K562 (cell line): ENCODE measurements around the gene SSH3. TPM values are rescaled to one million over a fixed set of nuclear protein-coding genes. Genes with fewer than 3 reads are reported as not detected.

Source experiments
- CHCHD3 ChIP-seq: fragments of 250-450 bp; sonication (Bioruptor Pico); IDR thresholded peaks from 2 replicates; pipeline ENCODE4 v2.1.2; 2022; ENCODE audit warnings: mild to moderate bottlenecking
- E4F1 ChIP-seq: fragments of 250-450 bp; sonication (Bioruptor Pico); IDR thresholded peaks from 2 replicates; pipeline ENCODE4 v1.5.0; 2021; ENCODE audit warnings: mild to moderate bottlenecking, borderline replicate concordance
- HOXB6 ChIP-seq: fragments of 250-450 bp; sonication (Bioruptor Pico); IDR thresholded peaks from 2 replicates; pipeline ENCODE4 v1.5.1; 2022; ENCODE audit warnings: mild to moderate bottlenecking, borderline replicate concordance
- ID3 ChIP-seq, 2 experiments: fragments of 250-450 bp in 1 of 2; fragments of 450-650 bp in 1 of 2; sonication (Bioruptor Pico) in 1 of 2; IDR thresholded peaks; 2 replicates each; pipeline versions ENCODE4 v1.6.1 to v1.8.0; 2016 to 2021; ENCODE audit warnings: mild to moderate bottlenecking in 2 of 2, moderate library complexity in 2 of 2, missing compliant biosample characterization in 1 of 2, missing genetic modification characterization in 1 of 2
- NFRKB ChIP-seq: fragments of 450-650 bp; IDR thresholded peaks from 2 replicates; pipeline ENCODE4 v1.6.1; 2016; ENCODE audit warnings: low read depth
- PHB2 ChIP-seq: fragments of 450-650 bp; IDR thresholded peaks from 2 replicates; pipeline ENCODE4 v1.6.1; 2017; ENCODE audit warnings: low read depth
- PKNOX1 ChIP-seq: fragments of 450-650 bp; IDR thresholded peaks from 2 replicates; pipeline ENCODE4 v1.6.1; 2016
- POLR2H ChIP-seq: IDR thresholded peaks from 2 replicates; pipeline ENCODE4 v1.6.1; 2016; ENCODE audit warnings: missing genetic modification characterization, low read depth, mild to moderate bottlenecking, control low read depth, missing compliant biosample characterization, moderate library complexity
- PTTG1 ChIP-seq: fragments of 450-650 bp; IDR thresholded peaks from 2 replicates; pipeline ENCODE4 v1.6.1; 2016; ENCODE audit warnings: low read depth, mild to moderate bottlenecking, missing genetic modification characterization, missing compliant biosample characterization
- PYGO2 ChIP-seq: fragments of 450-650 bp; IDR thresholded peaks from 2 replicates; pipeline ENCODE4 v1.6.1; 2016; ENCODE audit warnings: mild to moderate bottlenecking, missing genetic modification characterization, moderate library complexity, missing compliant biosample characterization
- RUNX1 ChIP-seq: sonication (generic); IDR thresholded peaks from 2 replicates; pipeline ENCODE4 v1.6.1; 2016; ENCODE audit warnings: antibody characterized with exemption, low read depth
- TAF1 ChIP-seq: IDR thresholded peaks from 2 replicates; pipeline ENCODE4 v1.6.1; 2011; ENCODE audit warnings: mild to moderate bottlenecking, low read length, moderate library complexity; ENCODE audit not compliant: insufficient read depth, control insufficient read depth, severe bottlenecking; ENCODE audit errors: extremely low read depth
- ZBTB9 ChIP-seq: fragments of 450-650 bp; formaldehyde crosslinking; IDR thresholded peaks from 2 replicates; pipeline ENCODE4 v1.4.0; 2020; ENCODE audit warnings: mild to moderate bottlenecking, moderate library complexity
- ZC3H8 ChIP-seq: fragments of 450-650 bp; IDR thresholded peaks from 2 replicates; pipeline ENCODE4 v1.6.1; 2017
- ZFX ChIP-seq: sonication (generic); formaldehyde crosslinking; IDR thresholded peaks from 2 replicates; pipeline ENCODE4 v1.8.0; 2022; ENCODE audit warnings: mild to moderate bottlenecking, missing genetic modification reagents, moderate library complexity
- ZNF146 ChIP-seq: IDR thresholded peaks from one replicate; pipeline ENCODE4 v1.6.1; 2018; ENCODE audit warnings: missing compliant biosample characterization; ENCODE audit not compliant: unreplicated experiment
- ZNF41 ChIP-seq: fragments of 250-450 bp; sonication (Bioruptor Pico); conservative IDR thresholded peaks from 2 replicates; pipeline ENCODE4 v1.4.0; 2020; ENCODE audit warnings: mild to moderate bottlenecking
- ZNF551 ChIP-seq: fragments of 250-450 bp; sonication (Bioruptor Pico); IDR thresholded peaks from 2 replicates; pipeline ENCODE4 v1.5.0; 2021; ENCODE audit warnings: mild to moderate bottlenecking, moderate library complexity
- ZNF592 ChIP-seq: fragments of 450-650 bp; IDR thresholded peaks from 2 replicates; pipeline ENCODE4 v1.6.1; 2017; ENCODE audit warnings: antibody characterized with exemption, mild to moderate bottlenecking
- ZNF668 ChIP-seq: fragments of 250-450 bp; sonication (Bioruptor Pico); IDR thresholded peaks from 2 replicates; pipeline ENCODE4 v1.8.0; 2022; ENCODE audit warnings: mild to moderate bottlenecking, inconsistent platforms
- polyA plus RNA-seq, 8 experiments: library from polyadenylated mRNA; depleted of rRNA in 4 of 8; stranded (reverse) in 5 of 8; unstranded in 3 of 8; fragments of >200 nt; fragmentation: Nextera tagmentation in 2 of 8; fragmentation: Illumina TruSeq in 1 of 8; extraction: Ambion mirVana in 2 of 8; extraction: Trizol in 1 of 8; gene quantifications; 2 replicates each; pipeline versions ENCODE4 v1.2.1 to v1.2.3, GENCODE V29; 2011 to 2014; ENCODE audit warnings: inconsistent platforms in 1 of 8, missing spikeins in 1 of 8
- total RNA-seq, 7 experiments: library from RNA; depleted of rRNA in 6 of 7; stranded (reverse); fragments of >200 nt in 6 of 7; fragmentation: Illumina TruSeq in 2 of 7; extraction: Trizol in 2 of 7; gene quantifications; 2 replicates each; pipeline versions ENCODE4 v1.2.1 to v1.2.3, GENCODE V29; 2011 to 2021; ENCODE audit warnings: low replicate concordance in 1 of 7

The SSH3 gene
- total and polyA plus RNA-seq, 9 of the 15 experiments (the other 6 are each of a cell fraction or from before 2014, with no cell fraction given) = 0.07 to 1.0 (median 0.24) TPM; not detected in 3

- TF ChIP-seq ZNF592 (peak; percentile 93), PHB2 (no peak), ZNF41 (CRISPR knock-in tag) (0 out of 2 replicates have a peak, but pooled peaks have one; percentile 6), ZC3H8 (no peak), PYGO2 (tag) (no peak), ZFX (CRISPR knock-in tag) (no peak), NFRKB (peak; percentile 80), PKNOX1 (no peak), ZNF551 (CRISPR knock-in tag) (no peak), ZNF146 (CRISPR knock-in tag) (no peak), HOXB6 (peak; percentile 22; the same call in 1 of the 2 replicates), ZBTB9 (CRISPR knock-in tag) (peak; percentile 66; the same call in 1 of the 2 replicates), TAF1 (no peak), PTTG1 (tag) (no peak), ID3 (CRISPR knock-in tag; IDR thresholded peaks at IDR 0.05) (no peak), ID3 (tag; IDR thresholded peaks at IDR 0.05) (0 out of 2 replicates have a peak, but pooled peaks have one; percentile 21), RUNX1 (no peak), ZNF668 (no peak), E4F1 (CRISPR knock-in tag) (no peak), CHCHD3 (no peak), POLR2H (no peak)
These were observed 15.2 kb upstream of the SSH3 start (continued) for GRCh38 chr11:67288198-67288451.
